Activated CD4-positive, alpha-beta T cell treated with anti-CD3 and anti-CD28 coated beads, Interleukin-2, Interleukin-4, amounts not matched to agents 100 ng/mL and 50 ng/mL, durations not matched to agents 16 hours and 8 hours (primary cell): Measurements from ENCODE around the gene PDK2.

Experiments used
- DNase-seq: peaks from one replicate; pipeline ENCODE4 v3.0.0-alpha.2; 2020; ENCODE audit warnings: low spot score

The PDK2 gene

DNA sequence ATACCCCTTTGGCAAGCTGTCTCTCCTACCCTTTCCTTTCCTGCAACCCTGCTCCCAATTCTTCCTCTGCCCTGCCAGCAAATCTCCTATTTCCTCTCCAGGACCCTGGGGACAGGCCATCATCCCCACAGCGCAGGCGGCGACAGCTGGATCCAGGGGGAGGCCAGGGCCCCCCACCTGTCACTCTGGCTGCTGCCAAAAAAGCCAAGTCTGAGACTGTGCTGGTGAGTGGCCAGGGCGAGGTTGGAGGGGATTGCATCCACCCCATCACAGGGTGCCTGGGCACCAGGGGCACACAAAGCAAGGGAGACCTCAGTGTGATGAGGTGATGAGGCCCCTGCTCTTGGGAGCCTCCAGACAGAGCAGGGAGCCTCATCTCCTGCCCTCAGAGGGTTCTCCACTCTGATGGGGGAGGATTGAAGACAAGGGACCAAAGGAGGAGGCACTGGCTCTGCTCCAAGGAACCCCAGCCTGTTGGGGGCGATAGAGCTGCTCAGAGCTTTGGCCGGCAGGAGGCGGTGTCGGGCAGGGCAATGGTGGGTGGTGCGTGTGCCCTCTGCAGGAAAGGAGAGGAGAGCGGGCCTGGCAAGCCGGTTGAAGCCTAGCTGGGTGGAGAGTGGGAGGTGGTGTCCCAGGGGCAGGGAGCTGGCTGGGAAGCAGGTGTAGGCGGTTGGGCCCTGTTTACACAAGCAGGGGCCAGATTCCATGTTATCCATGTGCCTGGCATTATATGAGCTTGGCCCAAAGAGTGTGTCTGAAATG is 15.6 kb upstream of the PDK2 start:
- peak; percentile 34 for DNase-seq

DNA sequence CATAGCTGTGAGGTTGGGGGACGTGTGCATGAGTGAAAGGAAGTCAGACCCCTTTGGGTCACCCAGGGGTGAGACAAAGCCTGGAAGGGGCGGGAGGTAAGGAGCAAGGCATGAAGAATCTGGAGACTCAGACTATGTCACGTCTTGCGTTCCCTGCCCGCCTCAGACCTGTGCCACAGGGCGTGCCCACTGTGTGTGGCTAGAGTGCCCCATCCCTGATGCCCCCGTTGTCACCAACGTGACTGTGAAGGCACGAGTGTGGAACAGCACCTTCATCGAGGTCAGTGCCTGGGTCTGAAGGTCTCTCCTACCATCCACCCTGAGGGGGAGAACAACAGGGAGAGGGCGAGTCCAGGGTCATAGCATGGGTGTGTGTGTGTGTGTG is 15.1 kb upstream of the PDK2 start:
- DNase-seq: no peak

DNA sequence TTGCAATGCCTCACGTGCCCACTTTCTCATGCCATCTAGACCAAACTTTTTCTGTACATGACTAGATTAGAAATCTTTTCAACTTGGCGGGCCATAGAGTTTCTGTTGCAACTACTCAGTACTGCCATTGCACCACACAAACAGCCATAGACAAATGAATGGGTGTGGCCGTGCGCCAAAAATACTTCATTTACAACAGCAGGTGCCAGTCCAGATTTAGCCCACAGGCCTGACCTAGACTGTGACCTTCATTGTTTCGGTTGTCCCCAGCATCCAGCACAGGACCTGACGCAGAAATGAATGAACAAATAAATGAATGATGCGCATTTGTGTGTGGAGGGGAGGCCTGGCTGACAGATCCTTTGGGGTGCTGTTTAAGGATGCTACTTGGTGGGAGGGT is 14.3 kb upstream of the PDK2 start:
- no peak for DNase-seq

DNA sequence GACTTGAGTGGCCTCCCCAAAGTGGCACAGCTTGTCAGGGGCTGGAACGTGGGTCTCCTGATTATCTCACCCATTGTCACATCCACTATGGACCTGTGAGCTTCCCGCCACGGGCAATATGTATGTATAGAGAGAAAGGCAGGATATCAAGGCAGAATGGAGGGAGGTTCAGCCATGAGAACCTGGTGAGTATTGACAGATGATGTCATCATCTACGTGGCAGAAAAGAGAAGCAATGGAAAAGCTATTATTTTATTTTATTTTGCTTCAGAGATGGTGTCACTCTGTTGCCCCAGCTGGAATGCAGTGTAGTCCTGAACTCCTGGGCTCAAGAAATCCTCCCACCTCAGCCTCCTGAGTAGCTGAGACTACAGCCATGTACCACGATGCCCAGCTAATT is 13.4 kb upstream of the PDK2 start:
- no peak for DNase-seq

DNA sequence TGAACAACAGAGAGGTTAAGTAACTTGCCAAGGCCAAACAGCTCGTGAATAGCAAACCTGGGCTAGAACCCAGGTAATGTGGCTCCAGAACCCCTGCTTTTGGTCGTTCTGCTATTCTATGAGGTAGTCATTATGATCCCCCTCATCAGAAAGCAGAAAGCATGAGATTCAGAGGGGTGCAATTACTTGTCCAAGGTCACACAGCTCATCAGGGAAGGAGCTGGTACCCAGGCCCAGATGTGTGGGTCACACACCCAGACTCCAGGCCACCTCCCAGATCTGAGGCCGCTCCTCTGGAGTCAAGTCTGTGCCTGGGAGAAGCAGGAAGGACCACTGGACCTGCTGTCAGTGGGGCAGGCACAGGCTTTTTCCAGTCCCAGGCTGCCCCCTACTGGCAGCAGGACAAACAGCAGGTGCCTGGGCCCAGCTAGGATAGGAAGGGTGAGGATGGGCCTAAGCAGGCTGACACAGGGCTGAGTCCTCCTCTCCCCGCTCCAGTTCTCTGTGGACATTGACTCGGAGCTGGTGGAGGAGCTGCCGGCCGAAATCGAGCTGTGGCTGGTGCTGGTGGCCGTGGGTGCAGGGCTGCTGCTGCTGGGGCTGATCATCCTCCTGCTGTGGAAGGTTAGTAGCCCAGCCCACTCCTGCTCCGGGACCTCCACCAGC is 7.8 kb upstream of the PDK2 start:
- DNase-seq: peak; percentile 79

DNA sequence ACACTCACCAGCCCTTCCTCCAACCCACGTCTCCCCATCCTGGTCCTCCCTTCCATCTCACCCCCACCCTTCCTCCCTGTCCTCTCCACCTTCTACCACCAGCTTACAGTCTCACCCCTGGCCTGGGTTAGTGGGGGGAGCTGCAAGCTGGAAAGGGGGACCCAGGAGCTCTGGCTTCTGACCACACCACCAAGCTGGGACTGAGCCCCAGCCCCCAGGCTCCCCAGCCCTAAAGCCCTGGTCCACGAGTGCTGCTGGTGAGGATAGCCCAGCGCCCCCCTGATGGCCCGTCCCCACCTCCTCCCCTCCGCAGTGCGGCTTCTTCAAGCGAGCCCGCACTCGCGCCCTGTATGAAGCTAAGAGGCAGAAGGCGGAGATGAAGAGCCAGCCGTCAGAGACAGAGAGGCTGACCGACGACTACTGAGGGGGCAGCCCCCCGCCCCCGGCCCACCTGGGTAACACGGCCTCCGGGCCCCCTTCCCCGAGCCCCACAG is 7.2 kb upstream of the PDK2 start:
- DNase-seq: no peak

DNA sequence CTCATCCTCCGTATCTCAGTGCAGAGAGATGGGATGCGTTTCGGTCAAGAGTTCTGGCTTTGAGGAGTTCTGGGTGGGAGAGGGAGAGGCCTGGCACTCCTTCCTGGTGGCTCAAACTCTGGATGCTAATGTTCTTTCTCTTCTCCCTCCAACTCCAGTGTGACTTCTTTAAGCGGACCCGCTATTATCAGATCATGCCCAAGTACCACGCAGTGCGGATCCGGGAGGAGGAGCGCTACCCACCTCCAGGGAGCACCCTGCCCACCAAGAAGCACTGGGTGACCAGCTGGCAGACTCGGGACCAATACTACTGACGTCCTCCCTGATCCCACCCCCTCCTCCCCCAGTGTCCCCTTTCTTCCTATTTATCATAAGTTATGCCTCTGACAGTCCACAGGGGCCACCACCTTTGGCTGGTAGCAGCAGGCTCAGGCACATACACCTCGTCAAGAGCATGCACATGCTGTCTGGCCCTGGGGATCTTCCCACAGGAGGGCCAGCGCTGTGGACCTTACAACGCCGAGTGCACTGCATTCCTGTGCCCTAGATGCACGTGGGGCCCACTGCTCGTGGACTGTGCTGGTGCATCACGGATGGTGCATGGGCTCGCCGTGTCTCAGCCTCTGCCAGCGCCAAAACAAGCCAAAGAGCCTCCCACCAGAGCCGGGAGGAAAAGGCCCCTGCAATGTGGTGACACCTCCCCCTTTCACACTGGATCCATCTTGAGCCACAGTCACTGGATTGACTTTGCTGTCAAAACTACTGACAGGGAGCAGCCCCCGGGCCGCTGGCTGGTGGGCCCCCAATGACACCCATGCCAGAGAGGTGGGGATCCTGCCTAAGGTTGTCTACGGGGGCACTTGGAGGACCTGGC is 6.0 kb upstream of the PDK2 start:
- no peak for DNase-seq

DNA sequence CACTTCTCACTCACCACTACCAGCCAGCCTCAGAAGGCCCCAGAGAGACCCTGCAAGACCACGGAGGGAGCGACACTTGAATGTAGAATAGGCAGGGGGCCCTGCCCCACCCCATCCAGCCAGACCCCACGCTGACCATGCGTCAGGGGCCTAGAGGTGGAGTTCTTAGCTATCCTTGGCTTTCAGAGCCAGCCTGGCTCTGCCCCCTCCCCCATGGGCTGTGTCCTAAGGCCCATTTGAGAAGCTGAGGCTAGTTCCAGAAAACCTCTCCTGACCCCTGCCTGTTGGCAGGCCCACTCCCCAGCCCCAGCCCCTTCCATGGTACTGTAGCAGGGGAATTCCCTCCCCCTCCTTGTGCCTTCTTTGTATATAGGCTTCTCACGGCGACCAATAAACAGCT is 5.1 kb upstream of the PDK2 start:
- DNase-seq: no peak

DNA sequence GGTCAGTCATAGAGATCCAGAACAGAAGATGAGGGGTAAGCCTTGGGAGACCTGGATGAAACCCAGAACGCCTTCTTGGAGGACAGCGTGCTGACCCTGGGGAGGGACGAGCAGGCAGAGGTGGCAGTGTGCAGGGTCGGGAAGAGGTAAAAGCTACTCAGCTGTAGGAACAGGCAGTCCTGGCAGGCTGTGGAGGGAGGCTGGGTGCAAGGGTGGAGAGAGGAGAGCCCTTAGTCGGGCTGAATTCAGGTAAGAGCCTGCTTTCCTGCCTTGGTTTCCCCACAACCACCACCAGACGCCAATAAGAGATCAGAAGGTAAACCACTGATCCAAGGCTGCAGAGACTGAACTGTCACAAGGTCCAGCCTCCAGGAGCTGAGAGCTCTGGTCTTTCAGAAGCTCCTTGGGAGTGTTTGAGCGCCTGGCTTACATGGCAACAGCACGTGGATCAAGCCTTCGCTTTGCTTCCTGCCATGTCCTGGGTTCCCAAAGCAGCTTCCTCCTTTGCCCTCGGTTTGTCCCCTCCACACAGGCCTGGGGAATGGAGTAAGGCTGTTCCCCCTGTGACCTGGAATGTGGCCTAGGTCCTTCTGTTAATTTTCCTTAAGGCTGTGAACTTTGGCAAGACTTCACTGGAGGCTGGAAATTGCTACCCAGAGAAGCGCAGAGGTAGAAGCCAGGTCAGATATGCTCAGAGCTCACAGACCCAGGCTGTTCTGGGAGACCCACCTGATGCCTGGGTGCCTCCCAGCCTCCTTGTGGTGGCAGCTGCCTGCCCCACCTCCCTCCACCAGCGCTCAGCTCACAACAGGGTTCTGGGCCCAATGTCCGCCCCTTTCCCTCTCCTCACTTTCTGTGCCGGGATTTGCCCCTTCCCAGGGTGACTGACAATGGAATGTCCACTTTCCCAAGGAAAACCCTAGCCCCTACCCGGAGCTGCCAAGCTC is 3.9 kb upstream of the PDK2 start:
- DNase-seq: no peak

DNA sequence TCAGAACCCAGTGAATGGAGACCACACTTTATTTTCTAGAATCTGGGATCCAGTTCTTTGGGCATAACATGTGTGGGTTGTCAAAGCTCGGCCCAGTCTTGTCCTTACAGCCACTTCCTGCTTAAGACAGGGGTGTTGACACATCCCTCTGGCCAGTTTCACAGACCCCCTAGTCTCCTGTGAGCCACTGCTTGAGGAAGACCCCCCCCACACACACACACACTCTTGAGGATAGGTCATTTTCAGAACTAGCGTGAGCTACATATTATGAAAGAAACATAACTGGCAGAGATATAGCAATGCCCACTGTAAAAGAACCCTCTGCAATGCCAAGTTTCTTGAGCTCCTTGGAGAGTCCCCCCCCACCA is 3.2 kb upstream of the PDK2 start:
- no peak for DNase-seq

DNA sequence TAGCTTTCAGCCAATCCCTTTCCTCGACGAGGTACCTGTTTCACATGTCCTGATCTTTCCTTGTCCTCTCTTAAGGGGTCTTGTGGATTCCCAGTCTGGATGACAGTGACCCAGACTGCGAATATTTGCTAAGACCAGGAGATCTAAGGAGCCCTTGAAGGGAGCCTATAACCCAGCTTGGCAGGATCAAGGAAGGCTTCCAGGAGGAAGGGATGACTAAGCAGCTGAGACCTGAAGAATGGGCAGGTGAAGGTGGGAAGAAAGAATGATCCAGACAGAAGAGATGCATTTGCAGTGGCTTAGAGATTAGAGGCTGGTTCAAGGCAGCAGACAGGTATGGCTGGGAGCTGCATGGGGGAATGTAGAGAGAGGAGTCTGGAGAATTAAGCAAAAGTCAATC is 1.9 kb upstream of the PDK2 start:
- no peak for DNase-seq

DNA sequence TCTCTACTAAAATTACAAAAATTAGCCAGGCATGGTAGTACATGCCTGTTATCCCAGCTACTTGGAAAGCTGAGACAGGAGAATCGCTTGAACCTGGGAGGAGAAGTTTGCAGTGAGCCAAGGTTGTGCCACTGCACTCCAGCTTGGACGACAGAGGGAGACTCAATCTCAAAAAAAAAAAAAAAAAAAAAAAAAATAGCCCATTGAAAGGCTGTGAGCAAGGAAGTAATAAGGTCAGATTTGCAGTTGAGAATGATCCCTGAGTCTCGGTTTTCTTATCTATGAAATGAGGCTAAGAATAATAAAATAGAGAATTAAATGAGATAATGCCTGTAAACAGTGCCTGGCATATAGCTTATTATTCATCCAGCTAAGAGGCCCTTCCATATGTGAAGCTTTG is 1.3 kb upstream of the PDK2 start:
- no peak for DNase-seq

DNA sequence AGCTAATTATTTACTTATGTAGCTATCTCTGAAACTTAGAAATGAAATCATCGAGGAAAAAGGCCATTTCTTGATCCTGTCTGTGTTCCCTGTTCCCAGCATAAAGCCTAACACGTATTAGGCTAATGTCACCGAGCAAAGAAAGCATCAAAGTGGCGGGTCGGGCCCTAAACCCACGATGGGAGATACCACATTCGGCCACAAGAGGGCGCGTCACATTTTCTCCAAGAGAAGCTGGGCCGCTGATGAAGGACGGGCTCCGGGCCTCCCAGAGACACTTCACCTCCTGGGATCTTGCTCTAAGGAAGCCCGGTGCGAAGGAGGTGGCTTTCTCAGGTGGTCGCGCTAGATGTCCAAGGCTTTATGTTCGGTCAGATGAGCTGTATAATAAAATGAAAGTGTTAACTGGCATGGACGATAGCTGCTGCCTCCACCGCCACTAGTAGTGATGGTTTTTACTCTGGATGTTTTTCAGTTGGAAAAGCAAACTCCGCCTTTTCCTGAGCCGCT is 853 bp upstream of the PDK2 start:
- peak; percentile 88 for DNase-seq

DNA sequence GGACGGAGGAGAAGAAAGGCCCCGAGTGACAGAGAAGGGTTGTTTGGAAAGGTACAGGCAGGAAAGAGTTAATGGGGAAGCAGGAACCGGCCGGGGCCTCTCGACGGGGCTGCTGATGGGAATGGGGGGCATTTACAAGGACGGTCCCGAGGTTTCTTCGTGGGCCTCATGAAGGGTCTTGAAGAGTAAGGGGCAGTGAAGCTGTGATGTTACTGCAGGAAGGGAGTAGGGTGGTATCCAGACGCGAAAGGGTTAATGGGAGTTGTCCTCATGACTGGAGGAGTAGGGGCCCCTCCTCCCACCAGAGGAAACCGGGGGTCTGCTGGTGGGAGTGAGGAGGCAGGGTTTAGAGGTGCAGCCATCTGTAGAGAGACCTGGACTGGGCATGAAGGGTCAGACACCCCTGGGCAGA is 481 bp downstream of the PDK2 start:
- DNase-seq: no peak

DNA sequence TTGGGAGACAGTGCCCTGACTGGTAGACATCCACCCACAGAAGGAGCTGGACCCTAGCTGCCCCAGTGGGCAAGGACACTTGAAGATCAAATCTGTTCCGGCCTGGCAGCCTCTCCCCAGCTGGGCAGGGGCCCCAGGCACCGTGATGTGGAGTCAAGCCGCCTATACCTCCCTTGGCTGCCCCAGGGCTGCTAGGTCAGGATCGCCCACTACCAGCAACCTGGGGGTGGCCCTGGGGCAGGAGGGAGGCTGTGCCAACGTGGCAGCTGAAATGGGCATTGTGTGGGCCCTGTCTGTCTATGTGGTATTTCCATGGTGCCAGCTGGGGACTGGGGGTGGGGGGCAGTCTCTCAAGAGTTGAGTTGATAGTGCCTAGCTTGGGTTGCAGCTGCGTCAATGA is 941 bp downstream of the PDK2 start:
- no peak for DNase-seq

DNA sequence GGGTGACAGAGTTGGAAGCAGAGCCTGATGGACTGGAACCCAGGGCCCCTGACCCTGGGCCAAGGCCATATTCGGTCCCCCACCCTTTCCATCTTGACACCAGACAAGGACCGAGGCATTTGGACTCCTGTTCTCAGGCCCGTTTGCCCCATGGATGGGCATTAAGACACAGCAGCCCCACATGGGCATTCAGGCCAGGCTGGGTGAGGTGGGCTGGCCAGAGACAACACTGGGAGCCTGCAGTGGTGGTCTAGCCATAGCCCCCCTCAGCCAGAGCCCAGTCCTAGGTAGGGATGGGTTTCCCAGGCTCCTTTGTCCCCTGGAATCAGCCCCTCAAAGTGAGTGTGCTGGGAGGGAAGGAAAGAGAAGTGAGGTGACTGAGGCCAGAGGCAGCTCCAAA is 1.6 kb downstream of the PDK2 start:
- no peak for DNase-seq

DNA sequence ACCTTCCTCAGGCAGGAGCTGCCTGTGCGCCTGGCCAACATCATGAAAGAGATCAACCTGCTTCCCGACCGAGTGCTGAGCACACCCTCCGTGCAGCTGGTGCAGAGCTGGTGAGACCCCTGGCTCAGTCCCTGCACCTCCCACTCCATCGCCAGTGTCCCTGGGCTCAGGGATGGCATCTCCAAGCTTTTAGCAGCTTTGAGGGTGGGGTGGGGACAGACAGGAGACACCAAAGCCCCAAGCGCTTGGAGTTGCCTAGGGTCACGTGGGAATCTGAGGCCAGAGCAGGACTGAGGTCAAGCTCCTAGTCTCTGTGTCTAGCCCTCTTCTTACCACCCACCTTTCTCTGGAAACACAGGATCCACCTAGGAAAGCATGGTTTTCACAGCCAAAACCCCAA is 2.3 kb downstream of the PDK2 start:
- DNase-seq: no peak

DNA sequence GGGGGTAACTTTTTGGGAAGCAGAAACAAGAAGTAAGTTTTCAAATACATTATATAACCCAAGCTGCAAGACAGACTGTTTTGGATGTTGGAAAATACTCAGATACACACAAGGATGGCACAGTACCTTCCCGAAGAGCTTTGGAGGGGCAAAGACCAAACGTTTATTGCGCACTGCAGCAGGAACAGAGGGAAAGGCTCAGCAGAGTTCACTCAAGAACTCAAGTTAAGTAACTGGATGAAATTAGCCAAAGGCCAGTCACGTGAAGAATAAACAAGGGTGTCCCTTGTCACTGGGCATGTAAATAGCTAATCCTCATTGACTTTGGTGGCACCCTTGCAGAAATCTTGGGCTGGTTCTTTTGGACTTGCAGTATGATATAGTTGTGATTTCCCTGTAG is 2.8 kb downstream of the PDK2 start:
- DNase-seq: no peak

DNA sequence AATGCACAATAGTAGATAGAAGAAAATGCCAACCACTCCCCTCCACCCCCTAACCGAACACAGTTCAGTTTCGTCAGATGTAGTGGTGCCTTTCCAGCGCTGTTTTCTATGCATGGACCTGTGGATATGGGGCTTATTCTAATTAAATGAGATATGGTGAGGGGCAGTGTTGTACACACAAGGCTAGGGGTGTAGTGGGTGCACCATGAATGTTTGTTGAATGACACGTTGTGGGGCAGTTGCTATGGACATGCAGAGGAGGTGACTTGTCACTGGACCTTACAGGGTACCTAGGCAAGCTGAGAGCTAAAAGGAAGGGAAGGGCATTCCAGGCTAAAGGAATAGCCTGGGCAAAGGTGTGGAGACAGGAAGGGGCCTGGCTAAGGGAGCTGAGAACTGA is 3.4 kb downstream of the PDK2 start:
- no peak for DNase-seq

DNA sequence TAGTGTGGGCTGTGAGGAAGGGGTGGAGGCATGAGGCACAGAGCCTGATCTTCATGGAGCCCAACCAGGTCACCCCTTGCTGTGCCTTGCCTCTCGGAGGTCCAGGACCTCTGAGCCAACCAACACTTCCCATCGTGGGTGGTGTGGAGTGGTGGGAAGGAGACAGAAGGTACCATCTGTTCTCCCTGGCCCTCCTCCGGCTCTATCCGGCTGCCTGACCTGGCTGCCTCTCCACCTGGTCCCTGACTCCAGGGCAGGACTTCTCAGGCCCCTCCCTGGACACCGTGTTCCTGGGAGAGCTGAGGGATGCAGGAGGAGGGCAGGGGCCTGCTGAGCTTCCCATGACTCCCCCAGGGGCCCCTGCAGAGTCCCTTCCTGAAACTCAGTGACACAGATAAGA is 3.9 kb downstream of the PDK2 start:
- no peak for DNase-seq

DNA sequence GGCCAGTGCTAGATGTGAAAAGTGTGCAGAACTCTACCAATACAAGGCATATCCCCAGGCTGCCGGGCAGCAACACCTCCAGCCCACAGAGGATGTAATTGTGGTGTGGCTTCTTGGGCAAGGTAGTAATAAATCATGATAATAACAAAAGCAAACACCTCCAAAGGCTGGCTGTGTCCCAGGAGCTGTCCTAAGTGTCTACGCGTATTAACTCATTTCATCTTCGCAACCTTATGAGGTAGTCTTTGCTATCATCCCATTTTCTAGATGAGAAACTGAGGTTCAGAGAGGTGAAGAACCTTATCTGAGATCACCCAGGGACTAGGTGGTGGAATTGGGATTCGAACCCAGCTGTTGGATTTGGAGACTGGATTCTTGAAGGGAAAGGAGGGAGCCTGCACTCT is 5.3 kb downstream of the PDK2 start:
- DNase-seq: no peak

DNA sequence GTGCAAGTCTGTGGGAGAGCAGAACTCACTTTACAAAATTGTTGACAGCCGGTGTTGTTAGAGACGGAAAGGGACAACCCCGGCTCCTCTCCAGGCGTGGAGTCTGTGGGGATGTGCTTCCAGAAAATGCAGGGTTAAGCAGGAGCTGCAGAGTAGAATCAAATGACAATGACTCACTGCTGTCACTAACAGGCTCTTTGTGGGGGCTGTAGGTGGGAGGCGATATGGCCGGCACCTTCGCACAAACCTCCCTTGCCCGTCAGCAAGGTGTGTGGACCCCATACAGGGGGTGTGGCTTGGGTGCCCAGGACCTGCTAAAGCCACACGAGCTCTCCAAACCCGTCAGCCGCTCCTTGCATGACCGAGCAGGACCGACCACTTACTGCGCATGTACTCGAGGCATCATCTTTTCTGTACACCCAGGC is 5.8 kb downstream of the PDK2 start:
- DNase-seq: no peak
